Fibroblast of lung (primary cell): ENCODE measurements around the gene NR1D1. TPM values are rescaled to one million over a fixed set of nuclear protein-coding genes. Genes with fewer than 3 reads are reported as not detected.
A peak's percentile ranks its signal among the peaks of the same experiment; 100 is the strongest.

Experiments
- DNase-seq, 2 donors: peaks; one replicate each; pipeline versions ENCODE4 v3.0.0 to v3.0.0-alpha.2; 2010; ENCODE audit warnings: low read depth in 2 of 2
- H2AFZ ChIP-seq: 2 replicates; pipeline ENCODE4 v1.5.1; 2012; ENCODE audit warnings: low read length, control low read depth, inconsistent platforms
- H3K27ac ChIP-seq: 2 replicates; pipeline ENCODE4 v1.5.1; 2011; ENCODE audit warnings: low read length, control low read depth; ENCODE audit not compliant: insufficient read depth
- H3K27me3 ChIP-seq: 2 replicates; pipeline ENCODE4 v1.5.1; 2011; ENCODE audit warnings: mild to moderate bottlenecking, low read length; ENCODE audit not compliant: control insufficient read depth, insufficient read depth
- H3K36me3 ChIP-seq: 2 replicates; pipeline ENCODE4 v1.5.1; 2011; ENCODE audit warnings: low read length; ENCODE audit not compliant: control insufficient read depth, insufficient read depth
- H3K4me1 ChIP-seq: 2 replicates; pipeline ENCODE4 v1.5.1; 2011; ENCODE audit warnings: low read length; ENCODE audit not compliant: control insufficient read depth, insufficient read depth; ENCODE audit errors: extremely low read depth
- H3K4me2 ChIP-seq: 2 replicates; pipeline ENCODE4 v1.5.1; 2011; ENCODE audit warnings: low read length, control low read depth; ENCODE audit not compliant: insufficient read depth; ENCODE audit errors: extremely low read depth
- H3K4me3 ChIP-seq, 4 experiments: fragments of 200-600 bp in 1 of 4; sonication (generic) in 1 of 4; replicated peaks in 1 of 4; 2 replicates each; pipeline ENCODE4 v1.5.1; 2011 to 2016; ENCODE audit warnings: low read length in 4 of 4, low read depth in 3 of 4, mild to moderate bottlenecking in 3 of 4, control low read depth in 2 of 4, inconsistent platforms in 1 of 4, mixed read lengths in 1 of 4; ENCODE audit not compliant: insufficient read depth in 1 of 4; ENCODE audit errors: control extremely low read depth in 1 of 4
- H3K79me2 ChIP-seq: 2 replicates; pipeline ENCODE4 v1.5.1; 2012; ENCODE audit warnings: mild to moderate bottlenecking, low read length, inconsistent platforms; ENCODE audit not compliant: control insufficient read depth, insufficient read depth
- H3K9ac ChIP-seq: 2 replicates; pipeline ENCODE4 v1.5.1; 2011; ENCODE audit warnings: mild to moderate bottlenecking, low read length, control low read depth; ENCODE audit not compliant: insufficient read depth
- H3K9me3 ChIP-seq: 2 replicates; pipeline ENCODE4 v1.5.1; 2012; ENCODE audit warnings: low read depth, low read length; ENCODE audit not compliant: control insufficient read depth, insufficient read depth
- H4K20me1 ChIP-seq: 2 replicates; pipeline ENCODE4 v1.5.1; 2011; ENCODE audit warnings: low read length; ENCODE audit not compliant: control insufficient read depth, insufficient read depth; ENCODE audit errors: extremely low read depth
- EZH2 ChIP-seq: IDR thresholded peaks from 2 replicates; pipeline ENCODE4 v1.5.1; 2012; ENCODE audit warnings: low read length, control low read depth, mild to moderate bottlenecking; ENCODE audit errors: missing control alignments
- polyA plus RNA-seq, 2 donors: library from polyadenylated mRNA; depleted of rRNA in 1 of 2; stranded (reverse) in 1 of 2; unstranded in 1 of 2; fragments of >200 nt; gene quantifications; 2 replicates each; pipeline ENCODE4 v1.2.1, GENCODE V29; 2011 to 2012; ENCODE audit warnings: missing spikeins in 1 of 2
- total RNA-seq: library from RNA; depleted of rRNA; stranded (reverse); fragments of >200 nt; gene quantifications from 2 replicates; pipeline ENCODE4 v1.2.1, GENCODE V29; 2014
- TF ChIP-seq, protein P1 (sequence below), 2 donors: IDR thresholded peaks in 1 of 2; conservative IDR thresholded peaks in 1 of 2; 1 replicate in 1 of 2; 2 replicates in 1 of 2; pipeline ENCODE4 v1.5.1; 2011 to 2012; ENCODE audit warnings: low read length in 2 of 2, control low read depth in 1 of 2, inconsistent platforms in 1 of 2, low read depth in 1 of 2, mild to moderate bottlenecking in 1 of 2

NR1D1 gene
- total and polyA plus RNA-seq, 2 donors (not counting 1 experiment from before 2014, with no cell fraction given) = 3.3 to 5.3 TPM

DNA sequence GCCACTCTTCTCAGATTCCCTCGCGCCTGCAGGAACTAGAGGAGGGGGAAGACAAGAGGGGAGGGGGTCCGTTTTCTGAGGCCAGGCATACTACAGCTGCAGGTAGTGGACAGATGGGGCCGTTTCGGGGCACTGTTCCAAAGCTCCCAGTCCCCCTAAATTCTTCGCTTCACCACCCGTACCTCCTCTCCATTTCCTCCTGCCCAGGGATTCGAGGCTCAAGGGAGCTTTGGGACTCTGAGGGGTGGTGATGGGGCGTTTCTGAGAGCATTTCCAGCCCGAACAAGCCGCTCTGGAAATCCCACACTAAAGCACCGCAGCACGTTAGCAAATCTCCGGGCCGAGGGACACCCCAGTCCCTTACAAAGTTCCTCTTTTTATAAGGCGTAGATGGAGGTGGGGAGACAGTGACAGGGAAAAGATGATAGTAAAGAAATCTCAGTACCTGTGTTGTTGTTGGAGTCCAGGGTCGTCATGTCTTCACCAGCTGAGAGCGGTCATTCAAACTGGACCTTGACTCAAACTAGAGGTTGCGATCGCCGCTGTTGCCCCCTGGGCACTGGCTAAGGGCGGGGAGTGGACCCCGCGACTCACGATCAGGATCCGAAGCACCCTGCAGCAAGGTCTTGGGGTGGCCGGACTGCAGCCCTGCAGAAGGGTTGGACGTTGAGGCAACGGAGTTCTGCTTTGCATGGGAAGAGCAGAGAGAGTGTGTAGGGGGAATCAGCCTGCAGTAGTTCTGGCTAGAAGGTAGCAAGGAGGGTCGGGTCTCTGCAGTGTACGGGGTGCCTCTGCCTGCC lies 570 bp downstream of the NR1D1 start:
- Histone ChIP-seq H3K36me3 (peaks cover 17% of the 10 kb centered on the region), H3K4me2 (peak overlapping the region; percentile 96), H3K9ac (peak overlapping the region; percentile 92), H3K27me3 (no peaks in the 10 kb centered on the region), H2AFZ (peak overlapping the region; percentile 54), H3K27ac (peak overlapping the region; percentile 91), H3K9me3 (no peaks in the 10 kb centered on the region), H4K20me1 (no peaks in the 10 kb centered on the region), H3K4me3 (peak overlapping the region; percentile 84 to 100 (median 90)), H3K79me2 (peaks cover 33% of the 10 kb centered on the region), H3K4me1 (peaks cover 20% of the 10 kb centered on the region)
- DNase-seq = no peak
- TF ChIP-seq, protein P1, sequence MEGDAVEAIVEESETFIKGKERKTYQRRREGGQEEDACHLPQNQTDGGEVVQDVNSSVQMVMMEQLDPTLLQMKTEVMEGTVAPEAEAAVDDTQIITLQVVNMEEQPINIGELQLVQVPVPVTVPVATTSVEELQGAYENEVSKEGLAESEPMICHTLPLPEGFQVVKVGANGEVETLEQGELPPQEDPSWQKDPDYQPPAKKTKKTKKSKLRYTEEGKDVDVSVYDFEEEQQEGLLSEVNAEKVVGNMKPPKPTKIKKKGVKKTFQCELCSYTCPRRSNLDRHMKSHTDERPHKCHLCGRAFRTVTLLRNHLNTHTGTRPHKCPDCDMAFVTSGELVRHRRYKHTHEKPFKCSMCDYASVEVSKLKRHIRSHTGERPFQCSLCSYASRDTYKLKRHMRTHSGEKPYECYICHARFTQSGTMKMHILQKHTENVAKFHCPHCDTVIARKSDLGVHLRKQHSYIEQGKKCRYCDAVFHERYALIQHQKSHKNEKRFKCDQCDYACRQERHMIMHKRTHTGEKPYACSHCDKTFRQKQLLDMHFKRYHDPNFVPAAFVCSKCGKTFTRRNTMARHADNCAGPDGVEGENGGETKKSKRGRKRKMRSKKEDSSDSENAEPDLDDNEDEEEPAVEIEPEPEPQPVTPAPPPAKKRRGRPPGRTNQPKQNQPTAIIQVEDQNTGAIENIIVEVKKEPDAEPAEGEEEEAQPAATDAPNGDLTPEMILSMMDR (conservative IDR thresholded peaks at IDR 0.05 in 1 of 2, IDR thresholded peaks at IDR 0.05 in 1 of 2; ENCODE audit: low read depth in 1 of 2, low read length in 2 of 2) = no peak
- no peak for TF ChIP-seq EZH2

DNA sequence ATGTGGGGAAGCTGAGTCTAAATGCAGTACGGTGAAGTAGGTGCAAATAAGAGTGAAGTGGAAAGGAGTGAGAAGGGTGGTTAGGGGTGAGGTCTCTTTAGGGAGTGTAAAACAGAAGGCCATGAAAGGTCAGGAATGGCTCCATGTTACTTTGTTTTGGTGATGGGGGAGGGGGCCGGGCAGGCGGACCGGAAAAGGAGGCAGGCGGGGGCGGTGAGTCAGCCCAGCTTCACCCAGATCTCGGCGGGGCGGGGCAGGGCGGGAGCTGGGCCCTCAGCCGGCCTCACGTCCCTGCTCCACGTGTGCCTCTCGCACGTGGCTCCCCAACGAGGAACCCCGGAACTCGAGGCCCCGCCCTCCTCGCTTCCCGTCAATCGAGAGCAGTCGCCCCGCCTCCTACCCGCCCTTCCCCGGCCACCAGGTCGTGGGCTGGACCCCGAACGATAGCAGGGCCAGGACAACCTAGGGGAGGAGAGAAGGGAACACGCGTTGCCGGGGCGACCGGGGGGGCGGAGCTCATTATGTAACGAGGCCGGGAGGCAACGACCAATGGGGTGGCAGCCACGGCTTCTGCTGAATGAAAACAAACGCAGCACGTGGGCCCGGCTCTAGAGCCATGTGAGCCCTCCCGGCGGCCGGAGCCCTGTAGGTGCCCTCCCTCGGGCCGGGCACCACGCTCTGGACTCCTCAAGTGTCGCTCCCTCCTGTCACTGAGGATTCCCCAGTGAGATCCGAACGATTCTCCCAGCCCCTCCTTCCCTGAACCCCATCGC lies 1.4 kb downstream of the NR1D1 start:
- Histone ChIP-seq H3K27me3 (no peaks in the 10 kb centered on the region), H3K9ac (peak overlapping the region; percentile 92), H3K4me2 (peak overlapping the region; percentile 96), H4K20me1 (no peaks in the 10 kb centered on the region), H3K27ac (peak overlapping the region; percentile 91), H3K4me3 (peak overlapping the region; percentile 84 to 100 (median 90)), H3K36me3 (peaks cover 20% of the 10 kb centered on the region), H3K4me1 (peaks cover 20% of the 10 kb centered on the region), H2AFZ (no peak overlapping the region), H3K9me3 (no peaks in the 10 kb centered on the region), H3K79me2 (peaks cover 33% of the 10 kb centered on the region)
- DNase-seq = peak; percentile 98 to 99
- TF ChIP-seq EZH2 = no peak
- TF ChIP-seq, protein P1 (conservative IDR thresholded peaks at IDR 0.05 in 1 of 2, IDR thresholded peaks at IDR 0.05 in 1 of 2; ENCODE audit: low read depth in 1 of 2, low read length in 2 of 2) = no peak
